ENCODE results near the gene NR2E1.

The NR2E1 gene

GRCh38 chr6:108180266-108180665 lies 14.4 kb downstream of the NR2E1 start:
- TF ChIP-seq CTCF (IDR thresholded peaks at IDR 0.05; ENCODE audit: borderline replicate concordance, insufficient read depth, low read depth, low read length) = no peak
- H3K4me3 ChIP-seq (ENCODE audit: low read depth, low read length) = no peak overlapping the region

GRCh38 chr6:108180776-108181175 lies 15.0 kb downstream of the NR2E1 start:
- no peak for TF ChIP-seq CTCF (IDR thresholded peaks at IDR 0.05; ENCODE audit: borderline replicate concordance, insufficient read depth, low read depth, low read length)

GRCh38 chr6:108186226-108186625 lies 20.4 kb downstream of the NR2E1 start:
- TF ChIP-seq CTCF (IDR thresholded peaks at IDR 0.05; ENCODE audit: borderline replicate concordance, insufficient read depth, low read depth, low read length) = no peak
- no peak overlapping the region for H3K4me3 ChIP-seq (ENCODE audit: low read depth, low read length)

More at GRCh38 chr6:108180776-108181175, 15.0 kb downstream of the NR2E1 start:
- H3K4me3 ChIP-seq (ENCODE audit: low read depth, low read length) = no peak overlapping the region

GRCh38 chr6:108187519-108187918 lies 21.7 kb downstream of the NR2E1 start:
- TF ChIP-seq CTCF (IDR thresholded peaks at IDR 0.05; ENCODE audit: borderline replicate concordance, insufficient read depth, low read depth, low read length) = no peak
- no peak overlapping the region for H3K4me3 ChIP-seq (ENCODE audit: low read depth, low read length)

GRCh38 chr6:108193131-108193530 lies 27.3 kb downstream of the NR2E1 start:
- no peak overlapping the region for H3K4me3 ChIP-seq (ENCODE audit: low read depth, low read length)
- TF ChIP-seq CTCF (IDR thresholded peaks at IDR 0.05; ENCODE audit: borderline replicate concordance, insufficient read depth, low read depth, low read length) = no peak

- TF ChIP-seq CTCF (IDR thresholded peaks at IDR 0.05; ENCODE audit: borderline replicate concordance, insufficient read depth, low read depth, low read length) = no peak
- no peak overlapping the region for H3K4me3 ChIP-seq (ENCODE audit: low read depth, low read length)
Observed at GRCh38 chr6:108193835-108194234, 28.0 kb downstream of the NR2E1 start.

GRCh38 chr6:108194503-108194902 lies 28.7 kb downstream of the NR2E1 start:
- H3K4me3 ChIP-seq (ENCODE audit: low read depth, low read length) = no peak overlapping the region
- TF ChIP-seq CTCF (IDR thresholded peaks at IDR 0.05; ENCODE audit: borderline replicate concordance, insufficient read depth, low read depth, low read length) = no peak
